Heart left ventricle (tissue), 16 donors: ENCODE data around the gene ANK2. TPM values are rescaled to one million over a fixed set of nuclear protein-coding genes. Genes with fewer than 3 reads are reported as not detected.

Experiments used
- ATAC-seq, 4 donors: fragments of 200-7000 bp; cut with Tn5 transposase; one replicate each; pipeline ENCODE4 v1.9.1; 2020 to 2022; ENCODE audit warnings: moderate library complexity in 4 of 4, mild to moderate bottlenecking in 3 of 4, moderate number of reproducible peaks in 1 of 4
- DNase-seq, 5 donors: peaks; one replicate each; pipeline ENCODE4 v3.0.0-alpha.2; 2020
- H3K27ac ChIP-seq, 12 donors: fragments of 200-600 bp; sonication (generic) in 4 of 12; one replicate each; pipeline versions ENCODE4 v1.5.0 to v1.8.0; 2016 to 2022; ENCODE audit warnings: mild to moderate bottlenecking in 2 of 12
- H3K27me3 ChIP-seq, 9 donors: fragments of 200-600 bp; sonication (generic) in 2 of 9; one replicate each; pipeline versions ENCODE4 v1.5.1 to v1.8.0; 2016 to 2022; ENCODE audit warnings: mild to moderate bottlenecking in 3 of 9
- H3K36me3 ChIP-seq, 9 donors: fragments of 200-600 bp; sonication (generic) in 2 of 9; one replicate each; pipeline versions ENCODE4 v1.5.0 to v1.8.0; 2018 to 2022; ENCODE audit warnings: mild to moderate bottlenecking in 2 of 9
- H3K4me1 ChIP-seq, 12 donors: fragments of 200-600 bp; sonication (generic) in 4 of 12; one replicate each; pipeline versions ENCODE4 v1.5.0 to v1.8.0; 2016 to 2022; ENCODE audit warnings: mild to moderate bottlenecking in 3 of 12
- H3K4me3 ChIP-seq, 12 donors: fragments of 200-600 bp; sonication (generic) in 4 of 12; one replicate each; pipeline versions ENCODE4 v1.5.0 to v1.8.0; 2017 to 2022; ENCODE audit warnings: mild to moderate bottlenecking in 9 of 12, moderate library complexity in 4 of 12
- H3K9me3 ChIP-seq, 12 donors: fragments of 200-600 bp; sonication (generic) in 4 of 12; one replicate each; pipeline versions ENCODE4 v1.5.0 to v1.8.0; 2016 to 2022; ENCODE audit warnings: mild to moderate bottlenecking in 1 of 12
- CTCF ChIP-seq, 12 donors: fragments of 200-600 bp; sonication (generic) in 4 of 12; IDR thresholded peaks; one replicate each; pipeline versions ENCODE4 v1.5.0 to v1.8.0; 2018 to 2022; ENCODE audit warnings: antibody characterized with exemption in 12 of 12, mild to moderate bottlenecking in 5 of 12
- POLR2A ChIP-seq, 2 donors: fragments of 450-650 bp; IDR thresholded peaks; one replicate each; pipeline ENCODE4 v1.6.1; 2017; ENCODE audit warnings: antibody characterized with exemption in 2 of 2, mild to moderate bottlenecking in 2 of 2, moderate library complexity in 2 of 2
- WGBS, 4 donors: extraction: QIAGEN DNeasy Blood & Tissue Kit in 2 of 4; methylation state at CpG; one replicate each; pipeline versions ENCODE4 v1.1.5 to v1.1.7; 2013 to 2018; 5-methylcytosine and 5-hydroxymethylcytosine counted together
- intact Hi-C, 10 donors: fragments of 100-400 bp; cut with DNase I; formaldehyde crosslinking; loops; one replicate each; pipeline versions ENCODE4 v1.11.1 to v1.14.2; 2022
- polyA plus RNA-seq, 2 donors: library from polyadenylated mRNA; stranded (reverse); fragments of 200-250 nt; gene quantifications; one replicate each; pipeline ENCODE4 v1.2.3, GENCODE V29; 2013
- total RNA-seq, 9 donors: library from RNA; depleted of rRNA in 2 of 9; stranded (reverse); fragments of >200 nt in 2 of 9; fragmentation: NEBNext Ultra II Directional in 3 of 9; extraction: Animal tissue kit (Norgen Biotek cat#: 25700) in 3 of 9; gene quantifications; one replicate each; pipeline versions ENCODE4 v1.1.0 to v1.2.4, GENCODE V29; 2016 to 2023
- donor health status: ischemic (EF 13 %, LVEDD 7.1; RV severe dilation, severe dysfunction).
- donor health status: healthy with polysubstance abuse.
- donor health status: DM: no; HTN: yes; CAD: no.
- donor health status: DM: no; HTN: no; CAD: no.
- donor health status: ischemic (EF 25% LVEDD 6.9; RV normal size, moderate dysfunction).
- donor health status: ischemic (EF 25% LVEDD 5.7; RV mildly dilated, moderate dysfunction).
- donor health status: healthy.
- donor health status: DM: yes; HTN: yes; CAD: no.
- donor health status: ischemic (EF 35%, LVEDD 5.7; RV mildly dilated, moderate dysfunction).
- donor health status: nonischemic (EF 11% LVEDD 7.7; RV severe dilation, severe dysfunction).
- donor health status: DM: yes; HTN: yes; CAD: no.
- donor health status: PGD.
- donor health status: ischemic (EF 29% LVEDD 5.4; RV normal size, mild dysfunction).
- donor health status: nonischemic (EF 23%, LVEDD 6.1; RV moderate dilation, normal function).

ANK2 gene
- total and polyA plus RNA-seq, 11 donors, result 30.7 to 351 (median 267) TPM

- ATAC-seq, result no peak
- Histone ChIP-seq H3K9me3 (no peaks in the 10 kb centered on the region), H3K4me1 (no peaks in the 10 kb centered on the region), H3K4me3 (no peak overlapping the region), H3K27ac (no peak overlapping the region), H3K36me3 (peaks cover 0 to 90% (median 5%) of the 10 kb centered on the region in 9 donors), H3K27me3 (no peaks in the 10 kb centered on the region)
- TF ChIP-seq CTCF (IDR thresholded peaks at IDR 0.05), result no peak
- no peak for TF ChIP-seq POLR2A (IDR thresholded peaks at IDR 0.05)
- WGBS, 4 donors, result 59 to 74% (median 66%) methylated on average over 2 of the region's 2 CpGs
- intact Hi-C loops, result no loop called here
- no peak for DNase-seq
Measured at GRCh38 chr4:113347245-113347644, 297.8 kb downstream of the ANK2 start.

GRCh38 chr4:113349430-113349829, 300.0 kb downstream of the ANK2 start:
- no peak for DNase-seq
- intact Hi-C loops, result no loop called here
- TF ChIP-seq CTCF (IDR thresholded peaks at IDR 0.05) (no peak), POLR2A (IDR thresholded peaks at IDR 0.05) (no peak)
- Histone ChIP-seq H3K36me3 (peaks cover 0 to 86% (median 4%) of the 10 kb centered on the region in 9 donors), H3K27me3 (no peaks in the 10 kb centered on the region), H3K27ac (no peak overlapping the region), H3K4me1 (no peaks in the 10 kb centered on the region), H3K4me3 (no peak overlapping the region), H3K9me3 (no peaks in the 10 kb centered on the region)
- WGBS, 4 donors, result 61 to 64% (median 62%) methylated on average over 4 of the region's 4 CpGs
- ATAC-seq, result no peak

GRCh38 chr4:113350576-113350975, 301.1 kb downstream of the ANK2 start:
- no peak for ATAC-seq
- TF ChIP-seq POLR2A (IDR thresholded peaks at IDR 0.05) (no peak), CTCF (IDR thresholded peaks at IDR 0.05) (no peak)
- no peak overlapping the region for H3K27ac ChIP-seq
- H3K4me3 ChIP-seq, result no peak overlapping the region
- intact Hi-C loops, result no loop called here
- no peaks in the 10 kb centered on the region for H3K9me3 ChIP-seq
- H3K27me3 ChIP-seq, result no peaks in the 10 kb centered on the region
- no peak for DNase-seq
- peaks cover 0 to 78% (median 4%) of the 10 kb centered on the region in 9 donors for H3K36me3 ChIP-seq
- peaks cover 0 to 10% (median 5%) of the 10 kb centered on the region in 12 donors for H3K4me1 ChIP-seq

- Histone ChIP-seq H3K36me3 (peaks cover 0 to 46% (median 0%) of the 10 kb centered on the region in 9 donors), H3K4me1 (peaks cover 0 to 15% (median 8%) of the 10 kb centered on the region in 12 donors), H3K27ac (peak overlapping the region in 6 of 12 donors; percentile 10 to 41 (median 23)), H3K9me3 (peaks cover 0 to 3% (median 0%) of the 10 kb centered on the region in 12 donors), H3K27me3 (no peaks in the 10 kb centered on the region), H3K4me3 (peak overlapping the region in 7 of 12 donors; percentile 6 to 39 (median 10))
- 30 to 44% (median 35%) methylated on average over 13 of the region's 13 CpGs for WGBS, 4 donors
- ATAC-seq (peak; percentile 43 to 91 (median 84)), DNase-seq (peak; percentile 26 to 66 (median 49))
- no peak for TF ChIP-seq POLR2A (IDR thresholded peaks at IDR 0.05)
- peak in 1 of 12 donors; percentile 20 for TF ChIP-seq CTCF (IDR thresholded peaks at IDR 0.05)
- intact Hi-C loops, result loop anchor here in 1 of 10 donors (2.0 kb wide), 1 partner anchor 25 kb away; no protein-coding TSS in a partner anchor
Measured at GRCh38 chr4:113355550-113356371, 306.3 kb downstream of the ANK2 start.
